ENCODE data around the gene AURKAIP1. TPM values are rescaled to one million over a fixed set of nuclear protein-coding genes. Genes with fewer than 3 reads are reported as not detected.

The AURKAIP1 gene
- total RNA-seq, 1 donor, result 74.6 TPM

DNA sequence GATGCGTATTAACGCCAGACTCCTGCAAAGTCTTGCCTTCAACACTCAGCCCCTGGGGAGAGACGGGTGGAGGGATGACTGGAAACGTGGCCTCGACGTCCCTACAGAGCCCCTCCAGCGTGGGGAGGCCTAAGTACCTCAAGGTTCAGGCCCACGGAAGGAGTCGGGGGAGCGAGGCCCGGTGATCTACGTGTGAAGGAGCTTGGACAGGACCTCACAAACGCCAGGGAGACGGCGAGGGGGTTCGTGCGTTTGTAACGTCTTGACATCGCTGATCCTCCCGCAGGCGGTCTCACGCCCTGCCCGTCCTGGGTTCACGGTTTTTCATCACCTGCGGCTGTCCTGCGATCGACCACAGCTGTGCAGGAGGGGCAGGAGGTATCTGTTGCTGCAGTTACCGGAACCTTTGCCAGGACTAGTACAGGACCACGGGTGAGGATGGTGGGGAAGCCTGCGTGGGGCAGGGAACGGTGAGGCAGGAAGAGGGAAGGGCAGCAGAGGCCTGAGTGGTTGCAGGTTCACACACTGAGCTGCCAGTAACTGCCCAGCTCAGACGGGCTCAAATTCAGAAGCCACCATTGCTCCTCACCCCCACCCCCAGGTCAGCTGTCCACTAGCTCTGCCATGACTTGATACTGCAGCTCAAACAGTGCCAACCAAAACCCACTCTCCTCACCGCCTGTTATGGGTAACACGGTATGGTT, 25.0 kb upstream of the AURKAIP1 start:
- Histone ChIP-seq H3K79me2 (ENCODE audit: insufficient read depth, low read length) (peaks cover 82% of the 10 kb centered on the region), H3K4me1 (ENCODE audit: insufficient read depth, low read length) (peaks cover 23% of the 10 kb centered on the region), H2AFZ (ENCODE audit: low read length) (peak overlapping the region; percentile 66), H3K9me3 (ENCODE audit: low read depth, low read length) (no peaks in the 10 kb centered on the region), H3K27ac (ENCODE audit: low read depth, low read length) (peak overlapping the region; percentile 89), H3K27me3 (ENCODE audit: insufficient read depth, low read length) (no peaks in the 10 kb centered on the region), H4K20me1 (ENCODE audit: insufficient read depth, low read length) (peaks cover 34% of the 10 kb centered on the region), H3K4me2 (ENCODE audit: insufficient read depth, low read length) (peak overlapping the region; percentile 100), H3K36me3 (ENCODE audit: insufficient read depth, low read length) (peaks cover 58% of the 10 kb centered on the region), H3K4me3 (ENCODE audit: insufficient read depth, low read length) (peak overlapping the region; percentile 99)
- peak; percentile 87 for DNase-seq (ENCODE audit: insufficient read length, low spot score, missing footprints)
- TF ChIP-seq, protein P1, sequence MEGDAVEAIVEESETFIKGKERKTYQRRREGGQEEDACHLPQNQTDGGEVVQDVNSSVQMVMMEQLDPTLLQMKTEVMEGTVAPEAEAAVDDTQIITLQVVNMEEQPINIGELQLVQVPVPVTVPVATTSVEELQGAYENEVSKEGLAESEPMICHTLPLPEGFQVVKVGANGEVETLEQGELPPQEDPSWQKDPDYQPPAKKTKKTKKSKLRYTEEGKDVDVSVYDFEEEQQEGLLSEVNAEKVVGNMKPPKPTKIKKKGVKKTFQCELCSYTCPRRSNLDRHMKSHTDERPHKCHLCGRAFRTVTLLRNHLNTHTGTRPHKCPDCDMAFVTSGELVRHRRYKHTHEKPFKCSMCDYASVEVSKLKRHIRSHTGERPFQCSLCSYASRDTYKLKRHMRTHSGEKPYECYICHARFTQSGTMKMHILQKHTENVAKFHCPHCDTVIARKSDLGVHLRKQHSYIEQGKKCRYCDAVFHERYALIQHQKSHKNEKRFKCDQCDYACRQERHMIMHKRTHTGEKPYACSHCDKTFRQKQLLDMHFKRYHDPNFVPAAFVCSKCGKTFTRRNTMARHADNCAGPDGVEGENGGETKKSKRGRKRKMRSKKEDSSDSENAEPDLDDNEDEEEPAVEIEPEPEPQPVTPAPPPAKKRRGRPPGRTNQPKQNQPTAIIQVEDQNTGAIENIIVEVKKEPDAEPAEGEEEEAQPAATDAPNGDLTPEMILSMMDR (IDR thresholded peaks at IDR 0.05; ENCODE audit: extremely low read depth, low read depth, low read length), result no peak

DNA sequence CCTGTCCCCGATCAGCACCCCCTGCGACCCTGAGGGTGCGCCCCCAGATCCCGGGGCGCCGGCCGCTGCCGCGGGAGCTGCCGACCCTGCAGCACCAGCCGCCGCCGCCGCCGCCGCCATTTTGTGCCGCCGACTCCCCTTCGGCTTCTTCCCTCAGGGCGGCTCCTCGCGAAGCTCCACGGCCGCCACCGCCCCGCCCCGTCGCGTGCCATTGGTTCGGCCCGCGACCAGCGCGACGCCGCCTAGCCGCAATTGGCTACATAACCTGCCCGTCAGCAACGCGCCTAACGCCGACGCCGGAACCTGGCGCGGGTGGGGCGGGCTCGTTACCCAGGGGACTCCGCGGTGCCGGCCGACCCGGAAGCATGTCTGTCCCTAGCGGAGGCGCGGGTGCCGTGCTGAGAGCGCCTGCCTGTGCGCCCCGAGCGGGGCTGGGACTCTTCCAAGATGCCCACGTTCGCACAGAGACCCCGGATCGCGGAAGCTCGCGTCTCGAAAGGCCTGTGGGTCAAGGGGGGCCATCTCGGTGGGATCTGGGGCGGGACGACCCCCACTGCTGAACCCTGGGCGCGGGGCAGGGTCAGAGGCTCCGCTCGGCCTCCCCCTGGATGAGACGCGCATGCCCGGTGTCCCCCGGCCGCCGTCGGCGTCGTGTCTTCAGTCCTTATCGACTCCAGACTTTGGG, 24.3 kb upstream of the AURKAIP1 start, which contains the start of gene CCNL2:
CCNL2 (minus strand) TSS at position 149 of the 685 bp plus-strand sequence; CDS start at position 120, 29 bp downstream.
- DNase-seq (ENCODE audit: insufficient read length, low spot score, missing footprints), result peak; percentile 100

DNA sequence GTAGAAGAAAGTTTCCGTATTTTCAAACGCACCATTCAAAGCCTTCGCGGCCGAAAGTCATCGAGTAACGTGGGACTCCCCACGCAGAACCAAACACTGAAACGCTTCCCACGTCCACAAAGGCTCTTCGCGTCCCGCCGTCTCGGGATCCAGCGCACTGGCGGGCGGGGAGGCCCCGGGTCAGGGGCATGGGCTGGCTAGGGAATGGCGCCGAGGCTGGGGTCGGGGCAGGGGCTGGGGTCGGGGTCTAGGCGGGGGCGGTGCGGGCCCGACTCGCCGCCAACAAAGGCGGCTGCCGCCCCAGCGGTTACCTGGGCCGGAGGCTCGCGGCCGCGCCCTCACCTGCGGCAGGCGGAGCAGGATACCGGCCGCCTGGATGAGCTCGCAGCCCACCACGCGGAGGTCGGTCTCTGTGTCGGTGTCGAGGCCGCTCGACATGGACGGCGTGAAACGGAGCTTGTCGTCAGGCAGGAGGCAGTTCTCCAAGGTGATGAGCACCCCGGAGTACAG, 23.7 kb upstream of the AURKAIP1 start:
- Histone ChIP-seq H3K4me3 (ENCODE audit: insufficient read depth, low read length) (peak overlapping the region; percentile 99), H3K36me3 (ENCODE audit: insufficient read depth, low read length) (peaks cover 59% of the 10 kb centered on the region), H3K4me1 (ENCODE audit: insufficient read depth, low read length) (peaks cover 22% of the 10 kb centered on the region), H4K20me1 (ENCODE audit: insufficient read depth, low read length) (peaks cover 38% of the 10 kb centered on the region), H3K4me2 (ENCODE audit: insufficient read depth, low read length) (peak overlapping the region; percentile 97), H3K27me3 (ENCODE audit: insufficient read depth, low read length) (no peaks in the 10 kb centered on the region), H3K27ac (ENCODE audit: low read depth, low read length) (peak overlapping the region; percentile 80), H2AFZ (ENCODE audit: low read length) (peak overlapping the region; percentile 88), H3K9me3 (ENCODE audit: low read depth, low read length) (no peaks in the 10 kb centered on the region), H3K79me2 (ENCODE audit: insufficient read depth, low read length) (peaks cover 81% of the 10 kb centered on the region)
- TF ChIP-seq, protein P1 (IDR thresholded peaks at IDR 0.05; ENCODE audit: extremely low read depth, low read depth, low read length), result no peak
- DNase-seq (ENCODE audit: insufficient read length, low spot score, missing footprints), result peak; percentile 77

More for the DNA sequence above, 24.3 kb upstream of the AURKAIP1 start, which contains the start of gene CCNL2:
- H2AFZ ChIP-seq (ENCODE audit: low read length), result peak within 1 kb of the TSS; percentile 88
- H3K4me1 ChIP-seq (ENCODE audit: insufficient read depth, low read length), result peaks cover 23% of the 10 kb centered on the region
- no peaks in the 10 kb centered on the region for H3K27me3 ChIP-seq (ENCODE audit: insufficient read depth, low read length)
- peak within 1 kb of the TSS; percentile 89 for H3K27ac ChIP-seq (ENCODE audit: low read depth, low read length)
- peaks cover 57% of the 10 kb centered on the region for H3K36me3 ChIP-seq (ENCODE audit: insufficient read depth, low read length)
- H4K20me1 ChIP-seq (ENCODE audit: insufficient read depth, low read length), result peaks cover 35% of the 10 kb centered on the region
- H3K9me3 ChIP-seq (ENCODE audit: low read depth, low read length), result no peaks in the 10 kb centered on the region
- peaks cover 78% of the 10 kb centered on the region for H3K79me2 ChIP-seq (ENCODE audit: insufficient read depth, low read length)
- peak within 1 kb of the TSS; percentile 100 for H3K4me2 ChIP-seq (ENCODE audit: insufficient read depth, low read length)
- TF ChIP-seq, protein P1 (IDR thresholded peaks at IDR 0.05; ENCODE audit: extremely low read depth, low read depth, low read length), result peak; percentile 43
- H3K4me3 ChIP-seq (ENCODE audit: insufficient read depth, low read length), result peak within 1 kb of the TSS; percentile 99
